Osteocyte (in vitro differentiated cells): ENCODE data around the gene GPHN. TPM values are rescaled to one million over a fixed set of nuclear protein-coding genes. Genes with fewer than 3 reads are reported as not detected.

Experiments used
- DNase-seq: peaks from one replicate; pipeline ENCODE4 v3.0.0; 2021; ENCODE audit warnings: mixed read lengths; ENCODE audit not compliant: unreplicated experiment; ENCODE audit errors: extremely low spot score
- H3K27ac Mint-ChIP-seq: one replicate; pipeline ENCODE4 v1.8.0; 2021; ENCODE audit warnings: mild to moderate bottlenecking, mixed read lengths; ENCODE audit not compliant: unreplicated experiment
- H3K27me3 Mint-ChIP-seq: one replicate; pipeline ENCODE4 v1.8.0; 2021; ENCODE audit warnings: mixed read lengths; ENCODE audit not compliant: unreplicated experiment
- H3K36me3 Mint-ChIP-seq: one replicate; pipeline ENCODE4 v1.8.0; 2021; ENCODE audit warnings: mixed read lengths; ENCODE audit not compliant: unreplicated experiment
- H3K4me1 Mint-ChIP-seq: one replicate; pipeline ENCODE4 v1.8.0; 2021; ENCODE audit warnings: mixed read lengths; ENCODE audit not compliant: unreplicated experiment
- H3K4me3 Mint-ChIP-seq: one replicate; pipeline ENCODE4 v1.8.0; 2021; ENCODE audit warnings: mild to moderate bottlenecking, moderate library complexity, mixed read lengths; ENCODE audit not compliant: unreplicated experiment
- H3K9me3 Mint-ChIP-seq: one replicate; pipeline ENCODE4 v1.8.0; 2021; ENCODE audit warnings: mixed read lengths; ENCODE audit not compliant: unreplicated experiment
- CTCF ChIP-seq: fragments of 200-600 bp; sonication (generic); IDR thresholded peaks from 2 replicates; pipeline ENCODE4 v1.5.0; 2021; ENCODE audit warnings: antibody characterized with exemption, mild to moderate bottlenecking, moderate library complexity
- total RNA-seq: library from RNA; stranded (reverse); gene quantifications from 2 replicates; pipeline ENCODE4 v1.2.1, GENCODE V29; 2021

The GPHN gene
- total RNA-seq, 1 donor from 2014 or later, result 17.7 TPM

- no peaks in the 10 kb centered on the region for H3K9me3 Mint-ChIP-seq
- H3K4me1 Mint-ChIP-seq, result peaks cover 16% of the 10 kb centered on the region
- peaks cover 7% of the 10 kb centered on the region for H3K27me3 Mint-ChIP-seq
- no peaks in the 10 kb centered on the region for H3K36me3 Mint-ChIP-seq
- DNase-seq, result peak; percentile 85
- no peak for TF ChIP-seq CTCF
- peak overlapping the region; percentile 72 for H3K27ac Mint-ChIP-seq
- H3K4me3 Mint-ChIP-seq, result peak overlapping the region; percentile 92
Observed at GRCh38 chr14:66508846-66509621, 1.1 kb downstream of the GPHN start.

- DNase-seq, result no peak
- peaks cover 7% of the 10 kb centered on the region for H3K27me3 Mint-ChIP-seq
- peak overlapping the region; percentile 92 for H3K4me3 Mint-ChIP-seq
- TF ChIP-seq CTCF, result no peak
- H3K27ac Mint-ChIP-seq, result no peak overlapping the region
- no peaks in the 10 kb centered on the region for H3K9me3 Mint-ChIP-seq
- H3K4me1 Mint-ChIP-seq, result peaks cover 16% of the 10 kb centered on the region
- no peaks in the 10 kb centered on the region for H3K36me3 Mint-ChIP-seq
Observed at GRCh38 chr14:66509874-66510273, 1.9 kb downstream of the GPHN start.

GRCh38 chr14:66511849-66512248 lies 3.9 kb downstream of the GPHN start:
- no peak overlapping the region for H3K27ac Mint-ChIP-seq
- H3K4me3 Mint-ChIP-seq, result no peak overlapping the region

GRCh38 chr14:66514213-66514612 lies 6.3 kb downstream of the GPHN start:
- H3K4me1 Mint-ChIP-seq, result peaks cover 9% of the 10 kb centered on the region
- no peak overlapping the region for H3K27ac Mint-ChIP-seq
- no peaks in the 10 kb centered on the region for H3K36me3 Mint-ChIP-seq
- no peak for DNase-seq
- peaks cover 7% of the 10 kb centered on the region for H3K9me3 Mint-ChIP-seq
- no peak for TF ChIP-seq CTCF
- H3K4me3 Mint-ChIP-seq, result no peak overlapping the region
- peaks cover 7% of the 10 kb centered on the region for H3K27me3 Mint-ChIP-seq

More at GRCh38 chr14:66511849-66512248, 3.9 kb downstream of the GPHN start:
- TF ChIP-seq CTCF, result no peak
- no peaks in the 10 kb centered on the region for H3K36me3 Mint-ChIP-seq
- peaks cover 13% of the 10 kb centered on the region for H3K4me1 Mint-ChIP-seq
- no peaks in the 10 kb centered on the region for H3K9me3 Mint-ChIP-seq
- H3K27me3 Mint-ChIP-seq, result peaks cover 7% of the 10 kb centered on the region
- no peak for DNase-seq

- no peak for DNase-seq
- Mint-ChIP-seq H3K36me3 (no peaks in the 10 kb centered on the region), H3K27ac (no peak overlapping the region), H3K27me3 (no peaks in the 10 kb centered on the region), H3K4me1 (no peaks in the 10 kb centered on the region), H3K9me3 (peaks cover 18% of the 10 kb centered on the region), H3K4me3 (no peak overlapping the region)
- no peak for TF ChIP-seq CTCF
Observed at GRCh38 chr14:66530526-66530925, 22.6 kb downstream of the GPHN start.
